H9 (cell line): ENCODE results near the gene SUMO4. TPM values are rescaled to one million over a fixed set of nuclear protein-coding genes. Genes with fewer than 3 reads are reported as not detected.

Experiments
- DNase-seq: peaks from one replicate; pipeline ENCODE4 v3.0.0-alpha.2; 2017
- H2AFZ ChIP-seq: one replicate; pipeline ENCODE4 v1.6.1; 2013; ENCODE audit warnings: mild to moderate bottlenecking, low read length, control low read depth, moderate library complexity
- H2AK5ac ChIP-seq: 2 replicates; pipeline ENCODE4 v1.6.1; 2013; ENCODE audit warnings: low read length, control low read depth, mixed read lengths; ENCODE audit not compliant: insufficient read length
- H2BK120ac ChIP-seq: one replicate; pipeline ENCODE4 v1.6.1; 2013; ENCODE audit warnings: low read depth, mild to moderate bottlenecking, low read length, control low read depth, inconsistent platforms; ENCODE audit not compliant: poor library complexity, severe bottlenecking
- H2BK12ac ChIP-seq: 2 replicates; pipeline ENCODE4 v1.6.1; 2013; ENCODE audit warnings: low read length, control low read depth, mixed read lengths, low read depth; ENCODE audit not compliant: insufficient read length
- H2BK15ac ChIP-seq: 2 replicates; pipeline ENCODE4 v1.6.1; 2013; ENCODE audit warnings: low read depth, low read length, control low read depth
- H2BK20ac ChIP-seq: one replicate; pipeline ENCODE4 v1.6.1; 2013; ENCODE audit warnings: low read depth, mild to moderate bottlenecking, low read length, control low read depth, inconsistent platforms; ENCODE audit not compliant: poor library complexity, severe bottlenecking
- H2BK5ac ChIP-seq: 2 replicates; pipeline ENCODE4 v1.6.1; 2013; ENCODE audit warnings: low read length, control low read depth, mixed read lengths; ENCODE audit not compliant: insufficient read length
- H3K14ac ChIP-seq: 2 replicates; pipeline ENCODE4 v1.6.1; 2013; ENCODE audit warnings: low read length, control low read depth; ENCODE audit not compliant: insufficient read depth
- H3K18ac ChIP-seq: 2 replicates; pipeline ENCODE4 v1.6.1; 2013; ENCODE audit warnings: low read depth, mild to moderate bottlenecking, mixed read lengths, low read length, control low read depth; ENCODE audit not compliant: insufficient read length
- H3K23ac ChIP-seq: 2 replicates; pipeline ENCODE4 v1.6.1; 2013; ENCODE audit warnings: low read length, control low read depth, mixed read lengths, low read depth; ENCODE audit not compliant: insufficient read length
- H3K23me2 ChIP-seq: 2 replicates; pipeline ENCODE4 v1.6.1; 2013; ENCODE audit warnings: low read depth, mild to moderate bottlenecking, mixed read lengths, low read length, control low read depth; ENCODE audit not compliant: insufficient read length, poor library complexity, severe bottlenecking
- H3K27ac ChIP-seq: 2 replicates; pipeline ENCODE4 v1.5.1; 2013; ENCODE audit warnings: low read length, control low read depth, mixed read lengths, low read depth; ENCODE audit not compliant: insufficient read length
- H3K27me3 ChIP-seq: 2 replicates; pipeline ENCODE4 v1.6.1; 2013; ENCODE audit warnings: low read length, control low read depth, inconsistent platforms; ENCODE audit not compliant: insufficient read depth
- H3K4ac ChIP-seq: 2 replicates; pipeline ENCODE4 v1.6.1; 2013; ENCODE audit warnings: low read depth, mild to moderate bottlenecking, control low read depth, inconsistent platforms, low read length, moderate library complexity
- H3K4me1 ChIP-seq: 2 replicates; pipeline ENCODE4 v1.6.1; 2013; ENCODE audit warnings: low read length, control low read depth, inconsistent platforms; ENCODE audit not compliant: insufficient read depth
- H3K4me2 ChIP-seq: 2 replicates; pipeline ENCODE4 v1.6.1; 2013; ENCODE audit warnings: low read length, control low read depth, mixed read lengths; ENCODE audit not compliant: insufficient read length, insufficient read depth
- H3K56ac ChIP-seq: 2 replicates; pipeline ENCODE4 v1.6.1; 2013; ENCODE audit warnings: low read depth, mild to moderate bottlenecking, mixed read lengths, low read length, control low read depth; ENCODE audit not compliant: insufficient read length
- H3K79me1 ChIP-seq: 2 replicates; pipeline ENCODE4 v1.6.1; 2013; ENCODE audit warnings: low read depth, mild to moderate bottlenecking, moderate library complexity, low read length, control low read depth, inconsistent platforms; ENCODE audit not compliant: insufficient read depth, poor library complexity, severe bottlenecking
- H3K79me2 ChIP-seq: 2 replicates; pipeline ENCODE4 v1.6.1; 2013; ENCODE audit warnings: low read length, control low read depth, inconsistent platforms; ENCODE audit not compliant: insufficient read depth
- H3K9ac ChIP-seq: 2 replicates; pipeline ENCODE4 v1.6.1; 2013; ENCODE audit warnings: low read length, control low read depth, mixed read lengths; ENCODE audit not compliant: insufficient read length; ENCODE audit errors: extremely low read depth
- H3K9me3 ChIP-seq: one replicate; pipeline ENCODE4 v1.6.1; 2013; ENCODE audit warnings: low read depth, low read length, inconsistent platforms; ENCODE audit not compliant: control insufficient read depth
- H3T11ph ChIP-seq: one replicate; pipeline ENCODE4 v1.6.1; 2013; ENCODE audit warnings: mild to moderate bottlenecking, low read length, control low read depth, inconsistent platforms
- H4K20me1 ChIP-seq: one replicate; pipeline ENCODE4 v1.6.1; 2013; ENCODE audit not compliant: control insufficient read depth, insufficient read length, insufficient read depth
- H4K5ac ChIP-seq: 2 replicates; pipeline ENCODE4 v1.6.1; 2013; ENCODE audit warnings: low read depth, mild to moderate bottlenecking, mixed read lengths, low read length, control low read depth; ENCODE audit not compliant: insufficient read length
- H4K8ac ChIP-seq: replicated peaks from 2 replicates; pipeline ENCODE4 v1.6.1; 2013; ENCODE audit warnings: low read length, control low read depth, mixed read lengths, low read depth; ENCODE audit not compliant: insufficient read length
- H4K91ac ChIP-seq: 2 replicates; pipeline ENCODE4 v1.6.1; 2013; ENCODE audit warnings: low read depth, mild to moderate bottlenecking, moderate library complexity, mixed read lengths, low read length, control low read depth; ENCODE audit not compliant: insufficient read length
- H3K27ac Mint-ChIP-seq, 3 experiments: 2 replicates in 2 of 3; 3 replicates in 1 of 3; pipeline ENCODE4 v1.8.0; 2020 to 2021; ENCODE audit warnings: mixed read lengths in 3 of 3, mild to moderate bottlenecking in 1 of 3, moderate library complexity in 1 of 3
- H3K27me3 Mint-ChIP-seq: 2 replicates; pipeline ENCODE4 v1.8.0; 2021; ENCODE audit warnings: low read depth, mild to moderate bottlenecking, moderate library complexity, mixed read lengths
- H3K36me3 Mint-ChIP-seq, 3 experiments: 2 replicates in 2 of 3; 3 replicates in 1 of 3; pipeline ENCODE4 v1.8.0; 2020 to 2021; ENCODE audit warnings: low read depth in 3 of 3, mixed read lengths in 3 of 3; ENCODE audit not compliant: insufficient read depth in 1 of 3
- H3K4me1 Mint-ChIP-seq, 2 experiments: 2 replicates each; pipeline ENCODE4 v1.8.0; 2020; ENCODE audit warnings: mixed read lengths in 2 of 2
- H3K4me3 Mint-ChIP-seq, 2 experiments: 2 replicates in 1 of 2; 3 replicates in 1 of 2; pipeline ENCODE4 v1.8.0; 2020 to 2021; ENCODE audit warnings: mild to moderate bottlenecking in 2 of 2, mixed read lengths in 2 of 2, moderate library complexity in 1 of 2
- H3K9me3 Mint-ChIP-seq, 2 experiments: 2 replicates in 1 of 2; 3 replicates in 1 of 2; pipeline ENCODE4 v1.8.0; 2020; ENCODE audit warnings: mild to moderate bottlenecking in 2 of 2, mixed read lengths in 2 of 2, moderate library complexity in 1 of 2
- CTCF ChIP-seq: fragments of 200-600 bp; sonication (generic); conservative IDR thresholded peaks from 3 replicates; pipeline ENCODE4 v1.8.0; 2021; ENCODE audit warnings: antibody characterized with exemption, mild to moderate bottlenecking
- WGBS: extraction: QIAGEN DNeasy Blood & Tissue Kit; methylation state at CpG from one replicate; pipeline ENCODE4 v1.1.7; 2013; ENCODE audit warnings: missing lambda C conversion rate, low lambda C conversion rate, mixed read lengths; ENCODE audit not compliant: insufficient read length; ENCODE audit errors: extremely low coverage; 5-methylcytosine and 5-hydroxymethylcytosine counted together
- total RNA-seq: library from RNA; stranded (reverse); gene quantifications from 2 replicates; pipeline ENCODE4 v1.2.1, GENCODE V29; 2021

Gene SUMO4
- total RNA-seq, 1 experiment from 2014 or later = 1.5 TPM

- Histone ChIP-seq H3K4me1 (peaks cover 3% of the 10 kb centered on the region; the same call in 1 of the 2 replicates), H4K8ac (no peak overlapping the region), H2AFZ (no peak overlapping the region), H3K79me1 (peaks cover 6% of the 10 kb centered on the region), H3K23ac (no peak overlapping the region), H4K5ac (no peak overlapping the region), H2BK12ac (no peak overlapping the region), H3K4me2 (no peak overlapping the region), H3K23me2 (no peaks in the 10 kb centered on the region), H2BK120ac (no peak overlapping the region), H4K20me1 (no peaks in the 10 kb centered on the region), H3K14ac (no peak overlapping the region), H2BK5ac (no peak overlapping the region), H3K9ac (no peak overlapping the region), H2BK15ac (no peak overlapping the region), H3K79me2 (peaks cover 11% of the 10 kb centered on the region; the same call in 1 of the 2 replicates), H3T11ph (no peak overlapping the region), H2AK5ac (no peak overlapping the region), H3K4ac (no peak overlapping the region), H3K56ac (no peak overlapping the region), H3K9me3 (no peaks in the 10 kb centered on the region), H3K18ac (no peak overlapping the region), H4K91ac (no peak overlapping the region), H3K27me3 (no peaks in the 10 kb centered on the region), H2BK20ac (no peak overlapping the region), H3K27ac (no peak overlapping the region)
- Mint-ChIP-seq H3K27me3 (no peaks in the 10 kb centered on the region), H3K27ac (no peak overlapping the region), H3K4me3 (no peak overlapping the region), H3K4me1 (peaks cover 16 to 23% of the 10 kb centered on the region in 2 experiments), H3K36me3 (peaks cover 0 to 2% (median 0%) of the 10 kb centered on the region in 3 experiments; a peak in 3 of 7 replicates), H3K9me3 (no peaks in the 10 kb centered on the region)
- DNase-seq = no peak
- no CpG with 5 or more reads among the region's 4 CpGs for WGBS
- TF ChIP-seq CTCF = no peak
Observed at GRCh38 chr6:149366267-149366921, 33.7 kb upstream of the SUMO4 start.
